Mesenteric fat pad (tissue), 1 donor: ENCODE data around the gene FKBP15. TPM values are rescaled to one million over a fixed set of nuclear protein-coding genes. Genes with fewer than 3 reads are reported as not detected.

Source experiments
- DNase-seq: peaks from one replicate; pipeline ENCODE4 v3.0.0-alpha.2; 2020; ENCODE audit warnings: low spot score
- total RNA-seq: library from RNA; stranded (reverse); fragmentation: NEBNext Ultra II Directional; extraction: Animal tissue kit (Norgen Biotek cat#: 25700); gene quantifications from one replicate; pipeline ENCODE4 v1.2.1, GENCODE V29; 2021
- donor health status: DM: yes; HTN: yes; CAD: no.

FKBP15 gene
- total RNA-seq, 1 donor from 2014 or later: 37.3 TPM

DNA sequence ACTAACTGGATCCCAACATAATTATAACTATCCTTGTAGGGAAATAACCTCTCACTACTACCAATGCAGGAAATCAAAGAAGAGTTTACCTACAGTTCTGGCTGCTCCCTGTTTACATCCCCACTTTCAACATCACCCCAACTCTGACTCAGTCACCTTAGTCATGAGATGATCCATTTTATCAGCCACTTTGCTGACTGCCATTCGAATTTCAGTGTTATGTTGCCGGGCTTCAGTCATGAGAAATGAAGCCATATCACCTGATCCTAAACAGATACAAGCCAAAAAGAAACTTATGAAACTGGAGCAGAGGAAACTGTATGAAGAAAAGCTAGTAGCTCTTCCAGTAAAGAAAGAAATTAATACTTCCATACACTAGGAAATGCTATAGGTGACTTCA is 36.5 kb downstream of the FKBP15 start:
- no peak for DNase-seq

DNA sequence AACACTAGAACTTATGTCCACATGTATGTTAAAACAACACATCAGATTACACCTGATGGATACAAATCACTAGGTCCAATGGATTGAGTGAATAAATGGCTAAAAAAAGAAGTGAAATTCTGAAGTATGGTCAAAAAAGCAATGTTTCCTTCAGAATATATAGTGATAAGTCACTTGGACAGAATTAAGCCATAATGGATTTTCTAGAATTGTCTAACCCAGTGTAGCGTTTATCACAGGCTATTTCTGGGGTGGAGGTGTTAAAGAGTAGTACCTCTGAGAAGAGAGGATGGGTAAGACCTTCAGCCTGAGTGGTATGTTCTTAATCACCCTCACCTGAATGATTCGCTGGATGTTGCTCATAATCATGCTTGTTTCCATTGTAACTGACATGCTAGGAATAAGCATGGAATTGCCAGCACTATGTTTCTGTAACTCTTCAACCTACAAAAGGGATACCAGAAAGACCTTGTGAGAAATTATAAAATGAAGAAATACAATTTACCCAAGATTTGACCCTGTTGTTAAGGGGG is 37.1 kb downstream of the FKBP15 start:
- no peak for DNase-seq

- DNase-seq: no peak
Measured at GRCh38 chr9:113181165-113181564, 39.9 kb downstream of the FKBP15 start.

DNA sequence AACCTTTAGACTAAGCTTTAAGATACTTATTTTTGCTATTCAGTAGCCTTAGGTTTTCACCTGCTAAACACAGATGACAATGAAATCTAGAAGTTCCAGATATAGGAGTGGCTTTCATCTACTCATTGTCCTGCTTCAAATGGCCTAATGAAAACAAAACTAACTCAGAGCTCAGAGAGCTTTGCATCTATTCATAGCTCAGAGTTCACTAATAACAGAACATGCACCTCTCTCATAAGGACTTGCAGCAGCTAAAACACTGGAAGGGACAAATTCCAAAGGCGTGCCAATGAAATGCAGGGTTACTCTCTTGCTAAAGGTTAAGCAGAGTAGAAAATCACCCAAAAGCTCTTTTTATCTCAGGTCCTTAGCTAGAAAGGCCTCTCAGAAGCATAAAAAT is 41.2 kb downstream of the FKBP15 start:
- no peak for DNase-seq

DNA sequence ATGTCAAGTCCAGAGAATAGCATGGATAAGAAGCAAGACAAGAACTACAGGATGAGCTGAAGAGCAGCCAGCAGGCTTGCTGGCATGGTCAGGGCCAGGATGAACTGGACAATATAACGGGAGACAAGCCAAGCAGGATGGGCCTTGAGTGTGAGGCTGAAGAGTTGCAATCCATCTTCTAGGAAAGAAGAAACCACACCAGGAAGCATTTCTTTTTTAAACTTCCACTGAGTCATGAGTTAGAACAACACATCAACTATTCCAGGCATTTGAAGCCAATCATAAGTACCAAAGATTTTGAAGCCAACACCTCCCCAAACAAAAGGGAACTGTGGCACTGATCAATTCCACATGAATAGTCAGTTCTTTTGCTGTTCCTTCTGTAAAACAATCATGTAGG is 43.0 kb downstream of the FKBP15 start:
- DNase-seq: no peak

DNA sequence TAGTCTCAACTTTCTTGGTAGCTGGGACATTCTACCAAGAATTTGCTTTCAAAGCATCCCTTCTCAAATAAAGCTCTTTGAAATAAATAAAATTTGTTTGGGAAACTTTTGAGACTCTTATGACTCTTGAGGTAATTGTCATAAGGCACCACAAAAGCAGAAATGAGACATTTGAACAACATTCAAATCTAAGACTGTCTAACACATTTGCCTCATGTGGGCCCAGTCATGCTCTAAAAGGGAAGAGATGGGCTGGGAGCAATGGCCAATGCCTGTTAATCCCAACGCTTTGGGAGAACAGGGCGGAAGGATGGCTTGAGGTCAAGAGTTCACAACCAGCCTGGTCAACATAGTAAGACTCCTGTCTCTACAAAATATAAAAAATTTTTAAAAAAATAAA is 43.8 kb downstream of the FKBP15 start:
- DNase-seq: no peak

- no peak for DNase-seq
Measured at GRCh38 chr9:113176803-113177202, 44.3 kb downstream of the FKBP15 start.

DNA sequence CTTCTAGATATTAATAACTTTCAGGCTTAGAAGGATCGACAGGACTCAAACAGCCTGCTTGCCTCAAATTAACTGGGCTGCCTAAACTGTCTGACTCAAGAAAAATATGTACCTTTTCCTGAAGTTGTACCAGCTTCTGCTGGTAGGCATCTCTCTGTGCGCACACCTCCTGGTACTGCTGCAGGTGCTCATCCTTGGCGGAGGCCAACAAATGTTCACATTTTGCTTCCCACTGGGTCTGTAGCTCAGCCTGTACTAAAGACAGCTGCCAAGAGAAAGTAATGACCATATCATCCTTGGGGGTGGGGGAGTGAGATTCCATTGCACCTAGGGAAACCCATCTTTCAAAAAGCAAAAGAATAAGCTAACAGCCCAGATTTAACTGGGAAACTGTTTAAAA is 47.7 kb downstream of the FKBP15 start:
- no peak for DNase-seq

DNA sequence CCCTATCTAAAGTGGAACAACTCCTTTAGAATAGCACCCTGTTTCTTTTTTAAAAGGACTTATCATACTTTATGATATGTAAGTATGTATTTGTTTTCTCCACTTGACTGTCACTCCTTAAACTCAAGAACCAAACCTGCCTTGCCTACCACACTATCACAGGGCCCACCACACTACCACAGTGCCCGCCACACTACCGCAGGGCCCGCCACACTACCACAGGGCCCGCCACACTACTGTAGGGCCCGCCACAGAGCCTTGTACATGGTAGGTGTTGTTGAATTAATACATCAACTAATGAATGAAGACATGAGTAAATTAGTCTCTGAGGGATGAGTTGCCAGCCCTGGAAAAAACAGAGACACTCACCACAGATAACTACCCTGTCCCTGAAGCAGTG is 52.3 kb downstream of the FKBP15 start:
- no peak for DNase-seq

DNA sequence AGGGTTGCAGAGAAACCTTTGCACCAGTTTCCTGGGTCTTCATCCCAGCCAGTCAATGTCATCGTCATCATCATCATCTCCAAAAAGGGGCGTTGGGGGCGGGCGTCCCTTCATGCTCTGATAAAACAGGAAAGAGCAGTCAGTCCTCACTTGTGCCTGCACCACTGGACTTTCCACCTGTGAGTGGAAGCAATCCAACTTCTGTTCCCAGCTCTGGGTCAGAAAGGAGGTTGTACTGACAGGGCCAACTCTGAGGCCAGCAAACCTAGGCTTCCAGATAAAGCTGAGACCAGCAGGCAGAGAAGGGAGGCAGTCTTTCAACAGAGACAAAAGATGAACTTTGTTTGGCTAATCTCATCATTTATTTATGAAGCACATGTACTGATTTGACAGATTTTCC is 55.0 kb downstream of the FKBP15 start:
- no peak for DNase-seq

- no peak for DNase-seq
Measured at GRCh38 chr9:113164536-113165300, 56.4 kb downstream of the FKBP15 start.

GRCh38 chr9:113163001-113163400 is 58.1 kb downstream of the FKBP15 start:
- DNase-seq: no peak

DNA sequence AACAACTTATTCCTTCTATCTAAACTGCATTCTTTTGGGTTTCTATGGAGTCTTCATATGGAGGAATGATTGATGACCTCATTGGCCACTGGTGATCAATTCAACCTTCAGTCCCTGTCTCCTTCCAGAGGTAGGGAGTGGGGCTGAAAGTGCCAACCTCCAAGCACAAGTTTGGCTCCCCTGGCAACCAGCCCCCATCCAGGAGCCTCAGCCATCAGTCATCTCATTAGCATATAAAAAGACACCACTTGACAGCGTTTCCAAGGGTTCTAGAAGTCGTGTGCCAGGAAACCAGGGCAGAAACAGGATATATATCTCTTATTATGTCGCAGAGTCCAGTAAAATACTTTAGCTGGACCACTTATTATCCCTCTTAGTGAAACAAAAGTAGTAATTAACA is 60.5 kb downstream of the FKBP15 start:
- no peak for DNase-seq

DNA sequence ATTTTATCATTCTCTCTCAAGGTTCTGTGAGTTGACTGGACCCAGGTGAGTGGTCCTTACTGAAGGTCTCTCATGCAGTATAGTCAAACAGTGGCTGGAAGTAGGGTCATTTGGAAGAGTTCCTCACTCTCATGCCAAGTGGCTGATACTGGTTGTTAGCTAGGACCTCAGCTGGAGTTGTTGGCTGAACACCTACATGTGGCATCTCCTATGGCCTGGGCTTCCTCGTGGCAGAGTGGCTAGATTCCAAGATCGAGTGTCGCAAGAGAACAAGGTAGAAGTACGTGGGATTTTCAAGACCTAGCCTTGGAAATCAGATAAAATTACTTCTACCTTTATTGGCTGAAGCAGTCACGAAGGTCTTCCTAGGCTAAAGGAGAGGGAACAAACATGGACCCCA is 62.6 kb downstream of the FKBP15 start:
- DNase-seq: no peak

- no peak for DNase-seq
Measured at GRCh38 chr9:113156880-113157279, 64.2 kb downstream of the FKBP15 start.

GRCh38 chr9:113155911-113156588 is 65.0 kb downstream of the FKBP15 start:
- DNase-seq: no peak

DNA sequence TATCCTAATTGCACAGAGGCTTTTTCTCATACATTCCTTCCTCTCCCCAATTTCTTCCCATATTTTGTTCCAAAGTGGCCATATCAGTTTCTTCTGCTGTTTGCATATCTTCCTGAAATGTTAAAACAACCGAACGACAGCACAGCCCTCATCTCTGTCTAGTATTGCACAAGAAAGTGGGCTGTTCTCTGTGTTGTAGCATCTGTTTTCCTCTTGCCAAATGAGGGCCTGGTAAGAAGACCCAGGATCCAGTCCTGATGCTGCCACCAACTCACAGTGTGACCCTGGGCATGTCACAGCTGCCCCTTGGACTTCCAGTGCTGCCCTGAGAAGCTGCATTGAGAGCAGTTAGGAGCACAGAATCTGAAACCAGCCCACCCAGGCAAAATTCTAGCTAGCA is 66.1 kb downstream of the FKBP15 start:
- DNase-seq: no peak

- DNase-seq: no peak
Measured at GRCh38 chr9:113154471-113154870, 66.6 kb downstream of the FKBP15 start.

DNA sequence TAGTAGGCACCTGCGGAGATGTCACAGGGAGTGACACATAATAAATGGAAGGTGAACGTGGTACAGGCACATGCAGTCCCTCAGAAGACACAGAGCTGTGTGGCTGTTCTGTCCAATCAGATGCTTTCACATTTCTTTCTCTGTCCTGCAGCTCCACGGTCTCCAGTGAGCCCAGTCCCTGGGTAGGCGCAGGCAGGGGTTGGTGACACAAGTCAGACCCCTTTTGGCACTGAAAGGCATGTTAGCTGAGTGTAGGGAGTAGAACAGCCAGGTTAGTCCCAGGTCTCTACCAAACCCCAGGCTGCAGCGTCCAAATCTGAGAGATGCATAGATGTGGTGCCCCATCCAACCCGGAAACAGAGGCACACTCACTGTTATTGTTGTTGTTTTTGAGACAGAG is 67.5 kb downstream of the FKBP15 start:
- no peak for DNase-seq

DNA sequence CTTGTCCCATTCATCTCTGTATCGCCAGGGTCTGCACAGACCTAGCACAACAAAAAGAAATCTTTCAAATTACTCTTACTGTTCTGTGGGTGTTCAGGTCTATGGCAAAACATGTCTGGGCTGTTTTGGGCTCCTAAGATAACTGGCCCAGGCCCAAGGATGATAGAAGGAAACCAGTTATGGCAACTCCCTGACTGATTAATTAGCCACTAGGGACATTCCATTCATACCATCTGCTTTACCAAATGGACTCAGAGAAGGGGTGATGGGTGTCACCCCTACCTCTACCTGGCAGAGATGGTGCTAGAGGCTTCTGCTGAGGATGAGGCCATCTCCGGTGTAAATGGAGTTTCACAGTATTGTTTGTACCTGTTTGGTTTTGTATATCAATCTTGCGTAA is 68.4 kb downstream of the FKBP15 start:
- no peak for DNase-seq

- DNase-seq: no peak
Measured at GRCh38 chr9:113151696-113152630, 69.1 kb downstream of the FKBP15 start.
